Ovary (tissue), 3 donors: Measurements from ENCODE around the gene INTS11.

Source experiments
- POLR2A ChIP-seq: fragments of 450-650 bp; IDR thresholded peaks from one replicate; pipeline ENCODE4 v1.6.1; 2017; ENCODE audit warnings: antibody characterized with exemption, mild to moderate bottlenecking, moderate library complexity
- TF ChIP-seq, protein P1 (sequence below), 3 donors: fragments of 450-650 bp in 2 of 3; fragments of 200-600 bp in 1 of 3; IDR thresholded peaks; one replicate each; pipeline versions ENCODE4 v1.5.1 to v1.8.0; 2016 to 2022; ENCODE audit warnings: antibody characterized with exemption in 3 of 3, mild to moderate bottlenecking in 1 of 3
- donor health status: DM: no; HTN: no; CAD: no.

- TF ChIP-seq POLR2A: no peak
- TF ChIP-seq, protein P1, sequence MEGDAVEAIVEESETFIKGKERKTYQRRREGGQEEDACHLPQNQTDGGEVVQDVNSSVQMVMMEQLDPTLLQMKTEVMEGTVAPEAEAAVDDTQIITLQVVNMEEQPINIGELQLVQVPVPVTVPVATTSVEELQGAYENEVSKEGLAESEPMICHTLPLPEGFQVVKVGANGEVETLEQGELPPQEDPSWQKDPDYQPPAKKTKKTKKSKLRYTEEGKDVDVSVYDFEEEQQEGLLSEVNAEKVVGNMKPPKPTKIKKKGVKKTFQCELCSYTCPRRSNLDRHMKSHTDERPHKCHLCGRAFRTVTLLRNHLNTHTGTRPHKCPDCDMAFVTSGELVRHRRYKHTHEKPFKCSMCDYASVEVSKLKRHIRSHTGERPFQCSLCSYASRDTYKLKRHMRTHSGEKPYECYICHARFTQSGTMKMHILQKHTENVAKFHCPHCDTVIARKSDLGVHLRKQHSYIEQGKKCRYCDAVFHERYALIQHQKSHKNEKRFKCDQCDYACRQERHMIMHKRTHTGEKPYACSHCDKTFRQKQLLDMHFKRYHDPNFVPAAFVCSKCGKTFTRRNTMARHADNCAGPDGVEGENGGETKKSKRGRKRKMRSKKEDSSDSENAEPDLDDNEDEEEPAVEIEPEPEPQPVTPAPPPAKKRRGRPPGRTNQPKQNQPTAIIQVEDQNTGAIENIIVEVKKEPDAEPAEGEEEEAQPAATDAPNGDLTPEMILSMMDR (IDR thresholded peaks at IDR 0.05): no peak
These were observed 3.6 kb downstream of the INTS11 start for GRCh38 chr1:1320666-1321448.
